IPS DF 4.7 (cell line): Measurements from ENCODE around the gene VPS35L.

Source experiments
- DNase-seq: peaks from one replicate; pipeline ENCODE4 v3.0.0-alpha.2; 2013; ENCODE audit warnings: low spot score; ENCODE audit errors: extremely low read depth

Gene VPS35L

DNA sequence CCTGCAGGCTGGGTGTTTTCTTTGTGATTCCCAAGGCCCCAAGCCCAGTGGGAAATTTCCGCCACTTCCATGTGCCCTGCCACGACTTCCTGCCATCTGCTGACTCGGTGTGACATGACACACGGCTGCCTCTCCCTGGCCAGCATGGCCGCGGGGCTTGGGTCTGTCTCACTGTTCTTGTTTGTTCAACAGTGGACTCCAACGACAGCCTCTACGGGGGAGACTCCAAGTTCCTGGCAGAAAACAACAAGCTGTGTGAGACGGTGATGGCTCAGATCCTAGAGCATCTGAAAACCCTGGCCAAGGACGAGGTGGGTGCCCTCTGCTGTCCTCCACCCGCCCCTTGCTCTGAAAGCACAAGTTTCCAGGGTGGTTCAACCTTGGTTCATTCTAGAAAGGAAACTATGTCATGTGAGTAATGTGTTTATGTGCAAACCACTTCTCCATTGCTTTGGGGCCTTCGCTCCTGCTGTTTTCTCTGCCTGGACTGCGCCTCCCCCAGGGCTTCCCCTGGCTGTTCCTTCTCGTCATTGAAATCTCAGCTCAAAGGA lies 135.7 kb downstream of the VPS35L start:
- DNase-seq, result no peak

GRCh38 chr16:19694989-19695388 lies 139.5 kb downstream of the VPS35L start:
- no peak for DNase-seq

GRCh38 chr16:19696328-19696727 lies 140.8 kb downstream of the VPS35L start:
- DNase-seq, result no peak

DNA sequence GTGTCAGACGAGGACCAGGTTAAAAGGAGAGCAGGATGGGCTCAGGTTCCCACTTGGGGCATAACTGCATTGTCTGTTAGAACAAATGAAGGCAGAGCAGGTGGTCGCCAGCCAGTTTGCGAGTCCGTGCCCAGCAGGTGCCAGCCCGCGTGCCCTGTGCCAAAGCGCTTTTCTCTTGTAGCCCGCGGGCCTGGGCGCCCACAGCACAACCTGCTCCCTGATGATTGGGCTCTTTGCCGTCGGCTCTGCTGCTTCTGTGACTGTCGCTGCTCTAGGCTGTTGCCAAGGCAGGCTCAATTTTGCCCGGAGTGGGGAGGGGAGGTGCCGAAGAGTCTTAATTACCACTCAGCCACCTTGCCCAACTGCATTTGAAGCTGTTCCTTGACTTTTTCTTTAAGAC lies 141.5 kb downstream of the VPS35L start:
- no peak for DNase-seq

- no peak for DNase-seq
These were observed 142.3 kb downstream of the VPS35L start for GRCh38 chr16:19697756-19698318.

GRCh38 chr16:19698480-19699465 lies 143.3 kb downstream of the VPS35L start:
- no peak for DNase-seq

DNA sequence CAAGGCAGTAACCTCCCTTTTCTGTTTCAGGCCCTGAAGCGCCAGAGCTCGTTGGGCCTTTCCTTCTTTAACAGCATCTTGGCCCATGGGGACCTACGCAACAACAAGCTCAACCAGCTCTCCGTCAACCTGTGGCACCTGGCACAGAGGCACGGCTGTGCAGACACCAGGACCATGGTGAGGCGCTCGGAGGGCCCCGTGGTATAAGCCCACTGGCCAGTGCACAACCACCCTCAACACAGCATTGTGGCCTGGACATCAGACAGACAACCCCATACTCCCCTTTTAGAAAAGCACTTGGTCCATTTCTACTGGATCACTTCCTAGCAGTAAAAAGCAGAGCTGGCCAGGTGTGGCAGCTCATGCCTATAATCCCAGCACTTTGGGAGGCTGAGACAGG lies 144.0 kb downstream of the VPS35L start:
- no peak for DNase-seq

- no peak for DNase-seq
These were observed 144.8 kb downstream of the VPS35L start for GRCh38 chr16:19700319-19700781.

- DNase-seq, result no peak
These were observed 145.6 kb downstream of the VPS35L start for GRCh38 chr16:19701091-19701490.

DNA sequence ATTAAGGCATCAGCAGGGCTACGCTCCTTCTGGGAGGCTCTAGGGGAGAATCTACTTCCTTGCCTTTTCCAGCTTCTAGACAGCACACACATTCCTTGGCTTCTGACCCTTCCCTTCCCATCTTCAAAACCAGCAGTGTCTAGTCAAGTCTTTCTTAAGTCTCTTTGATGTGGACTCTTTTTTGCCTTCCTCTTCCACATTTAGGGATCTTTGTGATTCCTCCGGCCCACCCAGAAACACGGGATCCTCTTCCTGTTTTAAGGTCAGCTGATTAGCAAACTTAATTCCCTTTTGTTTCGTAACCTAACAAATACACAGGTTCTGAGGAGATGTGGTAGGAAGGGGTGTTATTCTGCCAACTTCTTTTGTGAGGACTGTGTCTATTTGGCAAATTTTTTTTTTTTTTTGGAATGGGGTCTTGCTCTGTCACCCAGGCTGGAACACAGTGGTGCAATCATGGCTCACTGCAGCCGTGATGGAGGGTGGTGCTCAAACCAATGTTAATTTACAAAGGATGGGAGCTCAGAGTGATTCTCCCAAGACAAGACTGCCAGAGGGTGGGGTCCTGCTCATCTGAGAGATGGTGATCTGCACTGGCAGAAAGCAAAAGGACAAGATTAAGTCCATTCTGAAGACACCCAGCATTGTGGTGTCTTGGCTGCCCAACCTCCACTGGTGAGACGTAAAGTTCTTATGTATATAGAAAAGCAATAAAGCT lies 147.8 kb downstream of the VPS35L start:
- DNase-seq, result no peak

GRCh38 chr16:19704321-19705145 lies 149.0 kb downstream of the VPS35L start:
- no peak for DNase-seq

GRCh38 chr16:19705146-19705501 lies 149.6 kb downstream of the VPS35L start:
- DNase-seq, result no peak

DNA sequence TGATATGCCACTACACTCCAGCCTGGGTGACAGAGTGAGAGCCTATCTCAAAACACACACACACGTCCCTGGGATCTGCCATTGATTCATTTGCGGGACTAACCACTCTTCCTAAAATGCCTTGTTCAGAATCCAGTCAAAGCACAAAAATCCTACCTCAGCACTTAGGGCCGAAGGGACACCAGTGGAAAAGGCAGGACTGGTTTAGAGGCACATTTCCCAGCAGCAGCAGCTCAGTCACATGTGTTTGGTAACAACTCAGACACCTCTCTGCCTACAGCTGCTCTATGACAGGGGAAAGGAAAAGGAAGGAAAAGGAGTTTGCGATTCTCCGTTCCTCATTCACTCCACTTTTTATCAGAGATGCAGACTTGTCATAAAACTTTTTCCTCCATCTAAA lies 150.3 kb downstream of the VPS35L start:
- DNase-seq, result no peak

- no peak for DNase-seq
These were observed 151.3 kb downstream of the VPS35L start for GRCh38 chr16:19706846-19707245.

DNA sequence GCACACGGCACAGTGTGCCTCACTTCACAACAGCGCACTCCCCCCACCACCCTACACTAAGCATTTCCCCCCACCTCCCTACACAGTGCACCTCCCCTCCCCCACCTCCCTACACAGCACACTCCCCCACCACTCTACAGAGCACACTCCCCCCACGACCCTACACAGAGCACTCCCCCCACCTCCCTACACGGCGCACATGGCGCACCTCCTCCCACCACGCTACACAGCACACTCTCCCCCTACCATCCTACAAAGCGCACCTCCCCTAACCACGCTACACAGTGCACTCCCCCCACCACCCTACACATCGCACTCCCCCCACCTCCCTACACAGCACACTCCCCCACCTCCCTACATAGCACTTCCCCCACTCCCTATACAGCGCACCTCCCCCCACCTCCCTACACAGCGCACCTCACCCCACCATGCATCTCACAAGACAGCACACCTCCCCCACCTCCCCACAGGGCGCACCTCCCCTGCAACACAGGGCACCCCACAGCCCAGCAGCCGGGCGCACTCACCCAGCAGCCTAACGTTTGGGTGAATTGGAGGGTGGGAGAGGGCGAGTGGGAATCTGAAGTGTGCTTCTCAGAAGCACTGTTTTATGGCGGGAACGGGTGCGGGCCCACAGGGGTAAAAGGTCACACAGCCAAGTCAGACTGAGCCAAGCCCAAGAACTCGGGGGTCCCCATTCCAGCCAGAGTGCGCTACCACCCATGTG lies 152.2 kb downstream of the VPS35L start:
- DNase-seq, result no peak

DNA sequence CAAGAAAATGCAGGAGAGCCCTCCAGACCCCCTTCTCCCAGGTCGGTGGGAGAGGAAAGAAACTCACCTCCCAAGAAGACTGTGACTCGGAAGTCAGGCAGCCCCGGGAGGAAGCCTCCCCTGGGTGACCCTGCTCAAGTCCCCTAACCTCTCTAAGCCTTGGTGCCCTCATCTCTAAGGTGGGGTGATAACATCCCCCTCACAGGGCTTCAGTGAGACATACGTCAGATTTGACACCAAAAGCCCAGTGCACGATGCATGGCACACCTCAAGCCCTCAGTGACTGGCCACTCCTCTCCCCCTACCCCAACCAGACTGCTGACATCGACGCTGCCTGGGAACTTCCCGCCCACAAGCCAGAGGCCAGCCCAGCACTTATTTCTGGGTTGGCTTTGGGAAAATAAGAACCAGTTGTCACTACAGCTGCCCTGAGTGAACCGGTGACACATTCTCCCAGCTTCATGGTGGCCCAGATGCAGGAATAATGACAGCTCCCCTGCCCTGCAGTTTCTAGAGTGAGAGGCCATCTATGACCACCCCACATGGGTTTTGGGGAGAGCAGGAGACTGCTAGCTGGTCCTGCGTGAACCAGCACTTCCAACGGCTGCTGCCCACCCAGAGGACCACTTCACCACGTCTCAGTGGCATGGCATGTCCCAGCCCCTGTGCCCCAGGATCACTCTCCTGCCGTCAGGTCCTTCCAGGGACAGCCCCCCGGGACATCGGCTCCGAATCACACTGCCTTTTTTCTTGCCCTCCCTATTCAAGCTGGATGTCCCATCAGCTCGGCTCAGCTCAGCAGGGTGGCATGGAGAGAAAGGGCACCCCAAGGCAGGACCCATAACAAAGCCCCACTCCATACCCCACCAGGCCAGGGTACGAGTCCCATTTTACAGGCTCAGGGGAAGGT lies 153.0 kb downstream of the VPS35L start:
- no peak for DNase-seq

- no peak for DNase-seq
These were observed 154.1 kb downstream of the VPS35L start for GRCh38 chr16:19709381-19710136.

- no peak for DNase-seq
These were observed 154.8 kb downstream of the VPS35L start for GRCh38 chr16:19710191-19710908.
